HCT116 (cell line): Measurements from ENCODE around the gene MINDY4B. TPM values are rescaled to one million over a fixed set of nuclear protein-coding genes. Genes with fewer than 3 reads are reported as not detected.

Source experiments
- ATAC-seq: fragments of 200-7000 bp; cut with Tn5 transposase; 2 replicates; pipeline ENCODE4 v1.9.1; 2020; ENCODE audit warnings: mild to moderate bottlenecking, moderate library complexity
- BruUV-seq: library from RNA; stranded (reverse); fragments of 400-500 nt; replicated peaks from 2 replicates; lab custom pipeline; 2021; lab: Mats Ljungman, UMichigan
- CTCF ChIA-PET: fragments of 300-600 bp; sonication (Branson Sonifier 250); formaldehyde crosslinking; loops from one replicate; lab custom pipeline; 2021; ENCODE audit warnings: antibody characterized with exemption; lab: Charles Lee
- POLR2A ChIA-PET: fragments of 300-600, 350-600 bp; sonication (Branson Sonifier 250); formaldehyde crosslinking; loops from one replicate; lab custom pipeline; 2021; ENCODE audit warnings: antibody characterized with exemption; lab: Charles Lee
- RAD21 ChIA-PET, 2 experiments: fragments of 300-600 bp; sonication (Branson Sonifier 250); formaldehyde crosslinking; loops; one replicate each; lab custom pipeline; 2023; ENCODE audit warnings: low total read pairs in 2 of 2; ENCODE audit not compliant: uncharacterized antibody in 2 of 2, unreplicated experiment in 2 of 2, low non-redundant PET in 1 of 2; lab: Charles Lee
- DNase-seq: peaks from one replicate; pipeline ENCODE4 v3.0.0-alpha.2; 2010; ENCODE audit warnings: low read depth, low spot score
- H2AFZ ChIP-seq: fragments of 200-600 bp; shearing (Covaris generic), sonication (generic); 2 replicates; pipeline ENCODE4 v1.6.1; 2017; ENCODE audit warnings: low read depth, mixed run types, mixed read lengths, antibody characterized with exemption, low read length; ENCODE audit not compliant: poor library complexity, severe bottlenecking
- H3K27ac ChIP-seq: 2 replicates; pipeline ENCODE4 v1.5.1; 2012; ENCODE audit warnings: low read depth, low read length
- H3K27me3 ChIP-seq: fragments of 200-600 bp; sonication (generic); 2 replicates; pipeline ENCODE4 v1.6.1; 2016; ENCODE audit warnings: mixed run types, low read length, mixed read lengths; ENCODE audit not compliant: insufficient read depth
- H3K36me3 ChIP-seq, 2 experiments: fragments of 200-500 bp in 1 of 2; fragments of 200-600 bp in 1 of 2; sonication (Bioruptor generic) in 1 of 2; sonication (generic) in 1 of 2; 2 replicates each; pipeline versions ENCODE4 v1.5.1 to v1.6.1; 2014 to 2016; ENCODE audit warnings: low read length in 2 of 2, inconsistent platforms in 1 of 2, mixed read lengths in 1 of 2, mixed run types in 1 of 2; ENCODE audit not compliant: insufficient read depth in 2 of 2, control insufficient read depth in 1 of 2
- H3K4me1 ChIP-seq, 2 experiments: fragments of 200-600 bp in 1 of 2; sonication (generic) in 1 of 2; 2 replicates each; pipeline versions ENCODE4 v1.5.1 to v1.6.1; 2012 to 2017; ENCODE audit warnings: low read length in 2 of 2, inconsistent platforms in 1 of 2, mild to moderate bottlenecking in 1 of 2, mixed read lengths in 1 of 2, mixed run types in 1 of 2, moderate library complexity in 1 of 2; ENCODE audit not compliant: insufficient read depth in 2 of 2, control insufficient read depth in 1 of 2
- H3K4me2 ChIP-seq: fragments of 200-600 bp; sonication (generic); 2 replicates; pipeline ENCODE4 v1.6.1; 2017; ENCODE audit warnings: mixed run types, low read length, mixed read lengths
- H3K4me3 ChIP-seq, 2 experiments: fragments of 200-600 bp in 1 of 2; sonication (generic) in 1 of 2; replicated peaks in 1 of 2; 2 replicates each; pipeline ENCODE4 v1.5.1; 2011 to 2016; ENCODE audit warnings: low read length in 2 of 2, control low read depth in 1 of 2, low read depth in 1 of 2, mild to moderate bottlenecking in 1 of 2, mixed read lengths in 1 of 2, mixed run types in 1 of 2
- H3K79me2 ChIP-seq: fragments of 200-600 bp; sonication (generic); 2 replicates; pipeline ENCODE4 v1.6.1; 2017; ENCODE audit warnings: mild to moderate bottlenecking, mixed run types, low read length, moderate library complexity, mixed read lengths; ENCODE audit not compliant: insufficient read depth
- H3K9ac ChIP-seq: fragments of 200-600 bp; sonication (generic); 2 replicates; pipeline ENCODE4 v1.6.1; 2016; ENCODE audit warnings: low read length, mixed read lengths
- H3K9me2 ChIP-seq: fragments of 200-600 bp; sonication (generic), shearing (Covaris generic); 2 replicates; pipeline ENCODE4 v1.6.1; 2017; ENCODE audit warnings: mixed run types, mild to moderate bottlenecking, moderate library complexity; ENCODE audit not compliant: insufficient read depth
- H3K9me3 ChIP-seq, 2 experiments: fragments of 200-500 bp in 1 of 2; fragments of 200-600 bp in 1 of 2; sonication (Bioruptor generic) in 1 of 2; sonication (generic) in 1 of 2; 2 replicates each; pipeline ENCODE4 v1.6.1; 2014 to 2017; ENCODE audit warnings: low read length in 2 of 2, mixed read lengths in 2 of 2, inconsistent platforms in 1 of 2, low read depth in 1 of 2, mild to moderate bottlenecking in 1 of 2, mixed run types in 1 of 2, moderate library complexity in 1 of 2; ENCODE audit not compliant: control insufficient read depth in 1 of 2, insufficient read depth in 1 of 2
- H4K20me1 ChIP-seq: fragments of 200-600 bp; sonication (generic), shearing (Covaris generic); 2 replicates; pipeline ENCODE4 v1.6.1; 2017; ENCODE audit warnings: mixed run types, mild to moderate bottlenecking, moderate library complexity; ENCODE audit not compliant: insufficient read depth
- EZH2 ChIP-seq: fragments of 200-600 bp; sonication (generic); IDR thresholded peaks from 2 replicates; pipeline ENCODE4 v1.6.1; 2017; ENCODE audit warnings: antibody characterized with exemption, mixed run types
- EZH2phosphoT487 ChIP-seq: fragments of 200-600 bp; IDR thresholded peaks from 2 replicates; pipeline ENCODE4 v1.6.1; 2018; ENCODE audit warnings: antibody characterized with exemption, borderline replicate concordance
- RAD21 ChIP-seq: IDR thresholded peaks from 2 replicates; pipeline ENCODE4 v1.6.1; 2012; ENCODE audit warnings: low read depth, mild to moderate bottlenecking
- SIN3A ChIP-seq: IDR thresholded peaks from 2 replicates; pipeline ENCODE4 v1.6.1; 2012; ENCODE audit warnings: low read depth
- TCF7L2 ChIP-seq: IDR thresholded peaks from 2 replicates; pipeline ENCODE4 v1.7.0; 2011; ENCODE audit warnings: borderline replicate concordance, inconsistent platforms; ENCODE audit not compliant: insufficient read depth, insufficient read length; ENCODE audit errors: extremely low read depth
- YY1 ChIP-seq: IDR thresholded peaks from 2 replicates; pipeline ENCODE4 v1.6.1; 2011; ENCODE audit warnings: low read length, low read depth, moderate library complexity, mild to moderate bottlenecking; ENCODE audit not compliant: insufficient replicate concordance; ENCODE audit errors: extremely low read depth
- ZNF274 ChIP-seq: fragments of 200-500 bp; sonication (Bioruptor generic); IDR thresholded peaks from 2 replicates; pipeline ENCODE4 v1.6.1; 2014; ENCODE audit warnings: mild to moderate bottlenecking, low read depth, low read length, inconsistent platforms
- intact Hi-C: fragments of 100-400 bp; cut with micrococcal nuclease; formaldehyde crosslinking; loops from 2 replicates; pipeline ENCODE4 v1.10.0; 2022
- total RNA-seq: library from RNA; stranded (reverse); gene quantifications from one replicate; pipeline ENCODE4 v1.2.1, GENCODE V29; 2021; ENCODE audit not compliant: unreplicated experiment
- TF ChIP-seq, protein P1 (sequence below), 3 experiments: fragments of 200-600 bp in 1 of 3; sonication (generic) in 1 of 3; IDR thresholded peaks in 2 of 3; conservative IDR thresholded peaks in 1 of 3; 2 replicates each; pipeline ENCODE4 v1.5.1; 2012 to 2017; ENCODE audit warnings: low read depth in 2 of 3, low read length in 2 of 3, antibody characterized with exemption in 1 of 3, borderline replicate concordance in 1 of 3, control low read depth in 1 of 3, mild to moderate bottlenecking in 1 of 3, mixed read lengths in 1 of 3, mixed run types in 1 of 3, moderate library complexity in 1 of 3; ENCODE audit not compliant: insufficient read depth in 1 of 3
- TF ChIP-seq, protein P2 (sequence below): IDR thresholded peaks from 2 replicates; pipeline ENCODE4 v1.6.1; 2012

Gene MINDY4B
- total RNA-seq, 1 experiment from 2014 or later = not detected

DNA sequence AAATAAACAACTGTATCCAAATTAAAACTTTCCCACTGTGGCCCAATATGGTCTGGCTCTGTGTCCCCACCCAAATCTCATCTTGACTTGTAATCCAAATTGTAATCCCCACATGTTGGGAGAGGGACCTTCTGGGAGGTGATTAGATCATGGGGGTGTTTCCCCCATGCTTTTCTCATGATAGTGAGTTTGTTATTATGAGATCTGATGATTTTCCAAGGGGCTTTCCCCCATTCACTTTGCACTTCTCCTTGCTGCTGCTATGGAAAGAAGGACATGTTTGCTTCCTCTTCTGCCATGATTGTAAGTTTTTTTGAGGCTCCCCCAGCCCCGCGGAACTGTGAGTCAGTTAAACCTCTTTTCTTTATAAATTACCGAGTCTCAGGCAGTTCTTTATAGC lies 55.0 kb downstream of the MINDY4B start:
- ChIA-PET RAD21 (no interaction called here), POLR2A (no interaction called here), CTCF (no interaction called here)
- Histone ChIP-seq H4K20me1 (no peaks in the 10 kb centered on the region), H3K9me2 (no peaks in the 10 kb centered on the region), H3K4me2 (no peak overlapping the region), H3K9ac (no peak overlapping the region), H3K36me3 (no peaks in the 10 kb centered on the region), H3K9me3 (no peaks in the 10 kb centered on the region), H2AFZ (no peak overlapping the region), H3K27me3 (no peaks in the 10 kb centered on the region), H3K79me2 (no peaks in the 10 kb centered on the region), H3K4me3 (no peak overlapping the region), H3K4me1 (no peaks in the 10 kb centered on the region), H3K27ac (no peak overlapping the region)
- DNase-seq (no peak), ATAC-seq (no peak)
- TF ChIP-seq EZH2 (no peak), YY1 (no peak), SIN3A (no peak), EZH2phosphoT487 (no peak), TCF7L2 (no peak), RAD21 (no peak), ZNF274 (no peak)
- TF ChIP-seq, protein P1, sequence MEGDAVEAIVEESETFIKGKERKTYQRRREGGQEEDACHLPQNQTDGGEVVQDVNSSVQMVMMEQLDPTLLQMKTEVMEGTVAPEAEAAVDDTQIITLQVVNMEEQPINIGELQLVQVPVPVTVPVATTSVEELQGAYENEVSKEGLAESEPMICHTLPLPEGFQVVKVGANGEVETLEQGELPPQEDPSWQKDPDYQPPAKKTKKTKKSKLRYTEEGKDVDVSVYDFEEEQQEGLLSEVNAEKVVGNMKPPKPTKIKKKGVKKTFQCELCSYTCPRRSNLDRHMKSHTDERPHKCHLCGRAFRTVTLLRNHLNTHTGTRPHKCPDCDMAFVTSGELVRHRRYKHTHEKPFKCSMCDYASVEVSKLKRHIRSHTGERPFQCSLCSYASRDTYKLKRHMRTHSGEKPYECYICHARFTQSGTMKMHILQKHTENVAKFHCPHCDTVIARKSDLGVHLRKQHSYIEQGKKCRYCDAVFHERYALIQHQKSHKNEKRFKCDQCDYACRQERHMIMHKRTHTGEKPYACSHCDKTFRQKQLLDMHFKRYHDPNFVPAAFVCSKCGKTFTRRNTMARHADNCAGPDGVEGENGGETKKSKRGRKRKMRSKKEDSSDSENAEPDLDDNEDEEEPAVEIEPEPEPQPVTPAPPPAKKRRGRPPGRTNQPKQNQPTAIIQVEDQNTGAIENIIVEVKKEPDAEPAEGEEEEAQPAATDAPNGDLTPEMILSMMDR (IDR thresholded peaks at IDR 0.05 in 2 of 3, conservative IDR thresholded peaks at IDR 0.05 in 1 of 3; ENCODE audit: borderline replicate concordance in 1 of 3, insufficient read depth in 1 of 3, low read depth in 2 of 3, low read length in 2 of 3) = no peak
- TF ChIP-seq, protein P2, sequence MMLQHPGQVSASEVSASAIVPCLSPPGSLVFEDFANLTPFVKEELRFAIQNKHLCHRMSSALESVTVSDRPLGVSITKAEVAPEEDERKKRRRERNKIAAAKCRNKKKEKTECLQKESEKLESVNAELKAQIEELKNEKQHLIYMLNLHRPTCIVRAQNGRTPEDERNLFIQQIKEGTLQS = no peak
- no TSS peak for BruUV-seq
- intact Hi-C loops = no loop called here
